ENCODE measurements around the gene ICAM3.

ICAM3 gene

DNA sequence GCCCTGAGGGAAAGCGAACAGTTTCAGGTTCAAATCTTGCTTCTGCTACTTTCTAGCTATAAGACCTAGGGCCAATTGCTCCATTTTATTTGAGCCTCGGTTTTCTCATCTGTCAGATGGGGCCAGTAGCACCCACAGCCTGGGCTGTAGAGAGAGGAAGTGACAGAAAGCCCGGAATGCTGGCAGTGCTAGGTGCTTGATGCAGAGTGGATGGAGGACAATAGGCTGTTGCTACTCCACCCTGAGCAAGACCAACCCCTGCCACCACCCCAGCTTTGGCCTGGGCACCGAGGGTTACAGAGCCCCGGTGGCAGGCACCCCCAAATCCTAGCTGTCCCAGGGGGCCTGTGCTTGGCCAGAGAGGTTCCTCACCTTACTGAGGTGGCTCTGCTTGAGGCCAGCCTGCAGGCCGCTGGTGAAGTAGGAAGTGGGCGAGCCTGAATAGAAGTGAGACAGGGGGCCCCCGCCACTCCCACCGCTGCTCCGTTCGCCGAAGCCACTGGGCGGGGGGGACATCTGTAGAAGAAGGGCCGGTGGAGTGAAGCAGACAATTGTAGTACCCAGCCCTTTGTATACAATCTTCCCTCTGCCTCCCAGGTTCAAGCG lies 21.5 kb downstream of the ICAM3 start:
- DNase-seq = no peak

DNA sequence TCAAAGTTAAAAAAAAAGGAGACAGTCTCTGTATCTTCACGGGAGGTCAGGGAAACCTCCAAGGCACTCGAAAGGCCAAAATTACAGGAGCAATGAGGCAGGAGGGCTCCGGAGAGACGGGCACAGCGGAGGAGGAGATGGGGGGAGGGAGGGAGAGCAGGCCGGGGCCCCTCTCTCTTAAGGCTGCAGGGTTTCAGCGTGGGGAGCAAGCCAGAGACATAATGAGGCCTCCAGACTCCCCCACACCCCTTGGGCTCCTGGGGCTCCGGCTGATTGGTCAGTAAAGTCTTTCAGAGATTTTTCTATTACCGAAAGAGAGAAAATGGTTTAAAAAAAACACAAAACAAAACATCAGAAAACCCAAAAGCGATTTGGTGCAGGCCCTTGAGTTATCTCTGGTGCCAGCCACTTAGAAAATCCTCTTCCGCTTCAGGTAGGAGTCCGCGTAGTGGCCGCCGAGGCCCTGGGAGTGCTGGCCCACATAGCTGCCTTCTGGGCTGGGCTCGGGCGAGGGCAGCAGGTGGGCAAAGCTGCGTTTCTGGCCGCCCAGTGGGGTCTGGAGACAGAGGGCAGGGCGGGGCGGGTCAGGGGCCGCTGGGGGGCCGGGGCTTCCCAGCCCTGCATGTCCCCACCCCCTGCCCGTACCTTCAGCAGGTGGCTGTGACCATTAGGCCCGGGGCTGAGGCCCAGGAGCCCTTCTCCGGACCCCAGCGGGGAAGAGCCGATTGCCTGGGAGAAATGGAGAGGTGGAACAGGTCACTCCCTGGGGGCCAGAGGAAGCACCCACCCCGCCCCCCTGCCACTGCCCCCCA lies 22.2 kb downstream of the ICAM3 start:
- DNase-seq = no peak

DNA sequence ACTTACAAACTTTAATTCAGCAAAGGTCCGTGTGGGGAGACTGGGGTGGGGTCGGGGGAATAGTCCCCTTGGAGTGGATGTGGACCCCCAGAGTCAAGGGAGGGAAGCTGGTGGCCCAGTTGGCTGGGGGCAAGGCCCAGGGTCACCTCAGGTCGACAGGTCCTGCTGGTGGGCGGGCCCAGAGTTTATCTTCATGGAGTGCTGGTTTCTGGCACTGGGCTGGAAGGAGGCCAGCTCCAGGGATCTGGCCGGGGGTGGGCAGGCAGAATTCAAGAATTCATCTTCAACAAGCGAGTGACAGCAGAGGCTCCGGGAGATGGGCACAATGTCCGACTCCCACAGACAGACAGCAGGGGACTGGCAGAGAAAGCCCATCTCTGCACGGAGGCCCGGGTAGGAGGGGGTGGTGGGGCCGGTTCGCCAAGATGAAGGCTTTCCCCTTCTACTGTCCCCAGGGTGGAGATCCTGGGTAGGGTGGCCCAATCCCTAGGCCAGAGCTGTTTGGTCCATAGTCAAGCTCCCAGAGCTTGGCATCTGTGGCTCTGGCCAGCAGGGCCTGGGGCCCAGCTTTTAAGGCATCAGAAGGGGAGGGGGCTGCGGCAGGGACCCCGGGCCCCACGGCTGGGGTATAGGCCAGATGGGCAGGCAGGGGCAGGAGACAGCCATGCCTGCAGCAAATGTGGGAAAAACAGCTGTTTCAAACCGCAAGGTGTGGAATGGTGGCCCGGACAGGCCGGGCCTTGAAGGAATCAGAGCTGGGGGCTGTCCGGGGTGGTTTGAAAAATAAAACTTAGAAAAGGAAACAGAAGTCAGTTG lies 23.0 kb downstream of the ICAM3 start:
- no peak for DNase-seq

DNA sequence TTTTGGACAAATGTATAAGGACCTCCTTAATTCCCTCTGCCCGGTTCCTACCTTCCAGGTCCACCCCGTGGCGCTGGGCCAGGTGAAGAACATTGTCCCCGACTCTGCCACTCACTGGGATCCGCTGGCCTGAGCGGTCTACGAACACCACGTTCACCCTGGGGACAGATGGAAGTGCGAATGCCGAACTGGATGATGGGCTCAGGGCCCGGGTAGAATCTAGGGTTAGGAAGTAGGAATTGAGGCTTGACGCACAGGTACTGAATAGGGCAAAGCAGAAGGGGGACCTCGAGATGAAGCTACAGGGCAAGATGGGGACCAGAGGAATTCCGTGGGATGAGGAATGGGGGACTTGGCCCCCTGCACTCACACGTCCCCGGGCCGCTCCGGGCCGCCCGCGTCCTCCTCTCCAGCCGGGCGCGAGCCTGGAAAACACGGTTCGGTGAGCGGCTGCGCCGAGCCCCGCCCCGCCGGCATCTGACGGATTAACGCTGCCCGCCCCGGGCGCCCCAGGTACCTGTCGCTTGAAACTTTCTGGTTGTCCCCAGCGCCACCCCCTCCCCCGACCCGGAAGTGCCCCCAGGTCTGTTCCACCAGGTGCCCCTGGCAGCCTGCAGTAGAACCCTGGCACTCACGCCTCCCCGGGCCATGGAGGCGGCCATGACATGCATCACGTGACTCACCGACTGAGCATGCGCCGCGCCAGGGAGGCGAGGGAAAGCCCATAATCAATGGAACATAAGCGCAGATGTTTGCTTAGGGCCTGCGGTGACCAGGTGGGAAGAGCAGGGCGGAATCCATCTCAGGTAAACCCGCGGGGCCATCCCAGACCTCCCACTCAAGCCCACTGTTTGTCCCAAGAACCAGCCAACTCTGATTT lies 23.8 kb downstream of the ICAM3 start, which contains the start of gene FDX2:
Gene FDX2, minus strand, starts transcription at position 681 of the 880 bp plus-strand sequence. Its CDS starts 19 bp downstream, at position 662.
- DNase-seq = peak; percentile 79

DNA sequence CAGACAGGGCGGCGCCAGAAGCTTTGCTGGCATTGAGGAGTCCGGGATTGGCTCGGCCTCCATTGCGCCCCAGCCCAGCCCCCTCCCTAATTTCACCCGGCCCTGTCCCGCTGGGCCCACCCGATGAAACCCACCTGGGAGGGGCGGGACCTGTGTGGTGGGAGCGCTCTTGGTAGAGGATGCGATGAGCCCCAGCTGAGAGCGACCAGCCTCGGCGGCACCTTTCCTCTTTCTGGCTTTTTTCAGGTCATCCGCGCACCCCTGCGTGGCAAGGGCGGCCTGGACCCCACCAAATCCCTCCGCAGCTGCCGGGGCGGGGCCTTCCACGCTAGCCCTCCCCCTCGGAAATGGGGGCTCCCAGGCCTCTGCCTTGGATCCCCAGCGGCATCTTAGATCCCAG lies 30.0 kb downstream of the ICAM3 start, which contains the start of gene ZGLP1:
Gene ZGLP1, minus strand, starts transcription at position 393 of the 400 bp plus-strand sequence.
- DNase-seq = no peak

DNA sequence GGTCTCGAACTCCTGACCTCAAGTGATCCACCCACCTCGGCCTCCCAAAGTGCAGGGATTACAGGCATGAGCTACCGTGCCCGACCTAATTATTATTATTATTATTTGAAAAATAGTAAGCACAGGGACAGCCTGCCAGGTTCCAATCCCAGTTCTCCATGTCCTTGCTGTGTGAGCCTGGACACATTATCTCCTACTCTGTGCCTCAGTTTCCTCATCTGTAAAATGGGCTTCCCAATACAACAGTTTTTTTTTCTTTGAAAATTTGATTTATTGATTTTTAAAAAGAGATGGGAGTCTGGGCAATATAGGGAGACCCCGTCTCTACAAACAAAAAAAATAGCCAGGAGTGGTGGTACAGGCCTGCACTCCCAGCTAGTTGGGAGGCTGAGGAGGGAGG lies 33.1 kb downstream of the ICAM3 start:
- DNase-seq = no peak

DNA sequence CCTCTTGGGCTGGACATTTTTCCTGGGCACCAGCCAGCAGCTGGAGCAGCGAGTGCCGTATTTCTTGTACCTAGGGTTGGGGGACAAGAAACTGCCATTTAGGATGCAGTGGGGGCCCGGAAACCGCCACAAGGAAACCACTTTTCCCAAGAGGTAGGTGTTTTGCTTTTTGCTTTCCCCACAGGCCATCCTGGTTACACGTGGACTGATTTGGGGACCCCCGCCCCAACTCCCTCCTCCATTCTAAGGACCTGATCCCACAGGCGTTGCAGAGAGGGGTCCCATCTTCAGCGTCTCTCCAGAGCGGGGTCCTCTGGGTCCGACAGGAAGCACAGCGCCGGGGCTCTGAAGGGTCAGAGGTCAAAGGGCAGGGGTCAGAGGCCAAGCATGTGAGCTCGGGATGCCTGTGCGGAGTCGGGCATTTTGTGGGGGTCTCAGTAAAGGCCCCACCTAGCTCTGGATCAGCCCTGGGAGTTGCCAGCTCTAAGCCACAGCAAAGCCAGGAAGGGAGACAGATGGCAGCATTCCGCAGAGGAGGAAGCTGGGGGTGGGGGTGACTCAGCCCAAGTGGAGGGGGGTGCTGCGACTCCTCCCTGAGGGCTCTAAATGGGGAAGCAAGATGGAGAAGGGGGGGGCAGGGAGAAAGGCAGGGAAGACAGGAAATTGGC lies 34.2 kb downstream of the ICAM3 start:
- DNase-seq = peak; percentile 72

DNA sequence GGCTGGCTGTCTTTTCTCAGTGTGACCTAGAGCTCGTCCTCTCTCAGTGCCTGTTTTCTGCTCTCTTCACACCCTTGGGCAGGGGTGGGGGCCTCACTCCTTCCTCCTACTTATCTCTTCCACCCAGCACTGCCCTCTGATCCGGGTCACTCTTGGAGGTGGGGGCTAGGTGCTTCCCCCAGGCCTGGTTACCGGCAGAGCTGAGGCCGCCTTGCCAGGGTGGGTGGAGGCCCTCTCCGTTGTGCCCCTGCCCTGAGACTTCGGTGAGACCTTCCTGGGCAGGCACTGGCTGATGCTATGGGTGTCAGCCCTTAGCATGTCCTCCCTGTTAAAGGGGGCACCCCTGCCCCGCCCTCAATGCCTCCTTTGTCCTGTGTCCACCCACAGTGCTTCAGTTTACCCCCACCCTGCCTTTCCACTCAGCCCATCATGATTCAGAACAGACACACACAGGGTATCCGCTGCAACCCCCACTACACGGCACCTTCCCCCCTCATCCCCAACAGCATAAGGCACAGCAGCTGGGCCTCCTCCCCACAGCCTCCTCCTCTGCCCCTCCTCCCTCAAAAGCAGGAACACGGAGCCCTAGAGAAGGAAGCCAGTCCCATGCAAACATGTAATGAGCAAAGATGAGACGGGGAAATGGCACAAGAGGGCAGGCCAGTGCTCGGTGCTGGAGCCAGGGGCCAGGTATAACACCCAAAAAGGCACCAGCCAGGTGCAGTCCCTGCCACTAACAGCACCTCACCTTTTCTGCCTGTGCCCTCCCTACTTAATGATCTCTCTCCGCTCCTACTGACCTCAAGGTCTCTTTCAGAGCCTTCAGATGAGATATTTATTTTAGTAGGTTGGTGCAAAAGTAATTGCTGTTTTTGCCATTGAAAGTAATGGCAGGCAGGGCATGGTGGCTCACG lies 39.6 kb downstream of the ICAM3 start:
- no peak for DNase-seq

DNA sequence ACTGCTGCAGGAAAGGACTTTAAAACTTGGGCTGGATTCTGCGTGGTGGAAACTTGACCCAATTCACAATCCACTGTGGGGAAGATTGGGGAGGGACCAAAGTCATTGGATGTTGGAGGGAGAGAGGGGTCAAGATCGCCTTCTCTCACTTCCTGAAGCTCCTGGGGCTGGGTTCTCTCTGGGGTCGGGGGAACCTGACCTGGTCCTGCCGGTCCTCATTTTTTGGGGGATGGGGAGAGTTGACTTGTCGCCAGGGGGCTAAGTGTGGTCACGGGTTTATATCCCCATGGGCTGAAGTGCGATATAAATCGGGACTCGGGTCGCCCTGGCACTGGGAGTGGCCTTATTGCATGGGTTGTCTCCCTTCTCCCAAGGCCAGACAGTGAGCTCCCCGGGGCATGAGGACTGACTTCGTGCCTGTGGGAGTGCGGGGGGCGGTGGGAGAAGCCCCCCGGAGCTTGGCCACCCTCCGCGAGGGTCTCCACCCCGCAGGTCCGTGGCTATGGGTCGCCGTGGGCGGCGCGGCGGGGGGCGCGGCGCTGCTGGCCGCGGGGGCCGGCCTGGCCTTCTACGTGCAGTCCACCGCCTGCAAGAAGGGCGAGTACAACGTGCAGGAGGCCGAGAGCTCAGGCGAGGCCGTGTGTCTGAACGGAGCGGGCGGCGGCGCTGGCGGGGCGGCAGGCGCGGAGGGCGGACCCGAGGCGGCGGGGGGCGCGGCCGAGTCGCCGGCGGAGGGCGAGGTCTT lies 43.4 kb downstream of the ICAM3 start:
- DNase-seq = no peak

DNA sequence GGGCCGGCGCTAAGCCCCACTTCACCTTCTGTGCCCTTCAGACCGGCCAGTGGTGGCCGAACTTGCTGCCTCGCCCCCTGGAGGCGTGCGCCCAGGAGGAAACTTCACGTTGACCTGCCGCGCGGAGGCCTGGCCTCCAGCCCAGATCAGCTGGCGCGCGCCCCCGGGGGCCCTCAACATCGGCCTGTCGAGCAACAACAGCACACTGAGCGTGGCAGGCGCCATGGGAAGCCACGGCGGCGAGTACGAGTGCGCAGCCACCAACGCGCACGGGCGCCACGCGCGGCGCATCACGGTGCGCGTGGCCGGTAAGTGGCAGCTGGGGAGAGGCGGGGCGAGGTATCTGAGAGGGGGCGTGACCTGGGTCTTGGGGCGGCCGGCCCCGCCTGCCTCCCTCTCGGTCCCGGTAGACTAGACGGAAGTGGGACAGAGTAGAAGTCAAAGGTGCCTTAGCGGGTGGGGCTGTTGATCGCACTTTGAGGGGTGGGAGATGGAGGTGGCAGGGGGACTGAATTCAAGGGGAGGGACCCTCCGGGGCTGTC lies 44.0 kb downstream of the ICAM3 start:
- DNase-seq = no peak

DNA sequence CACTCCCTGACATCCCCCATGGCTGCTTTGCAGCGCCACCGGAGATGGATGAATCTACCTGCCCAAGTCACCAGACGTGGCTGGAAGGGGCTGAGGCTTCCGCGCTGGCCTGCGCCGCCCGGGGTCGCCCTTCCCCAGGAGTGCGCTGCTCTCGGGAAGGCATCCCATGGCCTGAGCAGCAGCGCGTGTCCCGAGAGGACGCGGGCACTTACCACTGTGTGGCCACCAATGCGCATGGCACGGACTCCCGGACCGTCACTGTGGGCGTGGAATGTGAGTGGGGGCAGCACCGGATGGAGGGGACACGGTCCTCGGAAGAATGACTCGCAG lies 45.1 kb downstream of the ICAM3 start:
- no peak for DNase-seq

DNA sequence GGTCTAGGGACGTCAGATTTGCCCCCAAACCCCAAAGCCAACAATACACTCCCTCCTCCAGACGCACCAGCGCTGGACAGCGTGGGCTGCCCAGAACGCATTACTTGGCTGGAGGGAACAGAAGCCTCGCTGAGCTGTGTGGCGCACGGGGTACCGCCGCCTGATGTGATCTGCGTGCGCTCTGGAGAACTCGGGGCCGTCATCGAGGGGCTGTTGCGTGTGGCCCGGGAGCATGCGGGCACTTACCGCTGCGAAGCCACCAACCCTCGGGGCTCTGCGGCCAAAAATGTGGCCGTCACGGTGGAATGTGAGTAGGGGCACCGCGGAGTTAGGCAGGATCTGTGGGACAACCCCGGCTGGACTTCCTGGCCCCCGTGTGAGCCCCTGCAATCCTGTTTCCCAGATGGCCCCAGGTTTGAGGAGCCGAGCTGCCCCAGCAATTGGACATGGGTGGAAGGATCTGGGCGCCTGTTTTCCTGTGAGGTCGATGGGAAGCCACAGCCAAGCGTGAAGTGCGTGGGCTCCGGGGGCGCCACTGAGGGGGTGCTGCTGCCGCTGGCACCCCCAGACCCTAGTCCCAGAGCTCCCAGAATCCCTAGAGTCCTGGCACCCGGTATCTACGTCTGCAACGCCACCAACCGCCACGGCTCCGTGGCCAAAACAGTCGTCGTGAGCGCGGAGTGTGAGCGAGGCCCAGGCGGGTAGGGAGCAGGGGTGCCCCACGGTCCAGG lies 45.6 kb downstream of the ICAM3 start:
- no peak for DNase-seq

DNA sequence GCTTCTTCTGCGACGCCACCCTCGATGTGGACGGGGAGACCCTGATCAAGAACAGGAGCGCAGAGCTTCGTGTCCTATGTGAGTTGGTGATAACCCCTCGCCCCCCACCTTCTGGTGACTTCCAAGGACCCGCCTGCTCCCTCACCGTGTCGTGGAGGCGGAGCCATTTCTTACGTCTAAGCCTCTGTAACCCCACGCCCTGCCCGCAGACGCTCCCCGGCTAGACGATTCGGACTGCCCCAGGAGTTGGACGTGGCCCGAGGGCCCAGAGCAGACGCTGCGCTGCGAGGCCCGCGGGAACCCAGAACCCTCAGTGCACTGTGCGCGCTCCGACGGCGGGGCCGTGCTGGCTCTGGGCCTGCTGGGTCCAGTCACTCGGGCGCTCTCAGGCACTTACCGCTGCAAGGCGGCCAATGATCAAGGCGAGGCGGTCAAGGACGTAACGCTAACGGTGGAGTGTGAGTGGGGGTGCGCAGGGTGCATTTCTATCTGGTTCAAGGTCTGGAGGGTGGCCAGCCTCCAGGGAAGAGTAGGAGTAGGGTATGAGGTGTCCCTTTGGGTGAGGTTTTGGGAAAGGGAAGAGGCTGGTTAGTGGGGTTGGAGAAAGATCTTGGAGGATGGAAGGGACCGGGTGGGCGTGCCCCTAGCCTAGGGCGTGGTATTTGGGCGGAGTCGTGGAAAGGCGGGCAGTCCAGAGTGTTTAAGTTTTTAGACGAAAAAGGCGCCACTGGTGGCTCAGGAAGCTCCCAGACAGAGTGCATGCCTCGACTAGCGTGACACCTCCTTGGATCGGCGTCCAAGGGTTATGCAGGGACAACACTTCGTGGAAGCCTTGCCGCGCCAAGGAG lies 46.4 kb downstream of the ICAM3 start:
- DNase-seq = no peak

DNA sequence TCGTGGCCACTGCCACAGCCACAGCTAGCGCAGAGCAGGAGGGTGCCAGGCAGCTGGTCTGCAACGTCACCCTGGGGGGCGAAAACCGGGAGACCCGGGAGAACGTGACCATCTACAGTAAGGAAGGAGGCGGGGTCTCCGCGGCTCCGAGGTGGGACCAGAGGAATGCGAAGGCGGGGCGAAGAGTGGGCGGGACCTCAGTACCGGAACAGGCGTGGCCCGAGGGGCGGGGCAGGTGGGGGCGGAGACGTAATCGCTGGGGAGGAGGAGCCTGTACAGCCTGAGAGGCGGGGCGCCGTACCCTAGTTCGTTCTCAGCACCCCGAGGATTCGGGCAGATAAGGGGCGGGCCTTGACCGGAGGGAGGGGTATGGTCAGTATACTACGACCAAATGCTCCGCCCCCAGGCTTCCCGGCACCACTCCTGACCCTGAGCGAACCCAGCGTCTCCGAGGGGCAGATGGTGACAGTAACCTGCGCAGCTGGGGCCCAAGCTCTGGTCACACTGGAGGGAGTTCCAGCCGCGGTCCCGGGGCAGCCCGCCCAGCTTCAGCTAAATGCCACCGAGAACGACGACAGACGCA lies 47.1 kb downstream of the ICAM3 start:
- DNase-seq = peak; percentile 65

DNA sequence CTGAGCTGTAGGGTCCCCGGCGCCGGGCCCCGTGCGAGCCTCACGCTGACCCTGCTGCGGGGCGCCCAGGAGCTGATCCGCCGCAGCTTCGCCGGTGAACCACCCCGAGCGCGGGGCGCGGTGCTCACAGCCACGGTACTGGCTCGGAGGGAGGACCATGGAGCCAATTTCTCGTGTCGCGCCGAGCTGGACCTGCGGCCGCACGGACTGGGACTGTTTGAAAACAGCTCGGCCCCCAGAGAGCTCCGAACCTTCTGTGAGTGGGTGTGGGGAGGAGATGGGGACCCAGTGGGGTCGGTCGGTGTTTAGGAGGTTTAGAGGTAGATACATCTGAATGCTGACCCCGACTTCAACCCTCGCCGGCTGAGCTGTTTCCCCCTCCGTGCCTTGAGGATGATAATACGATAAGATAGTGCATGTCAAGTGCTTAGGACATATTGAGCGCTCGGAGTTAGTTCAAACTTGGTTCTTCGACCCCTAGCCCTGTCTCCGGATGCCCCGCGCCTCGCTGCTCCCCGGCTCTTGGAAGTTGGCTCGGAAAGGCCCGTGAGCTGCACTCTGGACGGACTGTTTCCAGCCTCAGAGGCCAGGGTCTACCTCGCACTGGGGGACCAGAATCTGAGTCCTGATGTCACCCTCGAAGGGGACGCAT lies 47.7 kb downstream of the ICAM3 start:
- no peak for DNase-seq

DNA sequence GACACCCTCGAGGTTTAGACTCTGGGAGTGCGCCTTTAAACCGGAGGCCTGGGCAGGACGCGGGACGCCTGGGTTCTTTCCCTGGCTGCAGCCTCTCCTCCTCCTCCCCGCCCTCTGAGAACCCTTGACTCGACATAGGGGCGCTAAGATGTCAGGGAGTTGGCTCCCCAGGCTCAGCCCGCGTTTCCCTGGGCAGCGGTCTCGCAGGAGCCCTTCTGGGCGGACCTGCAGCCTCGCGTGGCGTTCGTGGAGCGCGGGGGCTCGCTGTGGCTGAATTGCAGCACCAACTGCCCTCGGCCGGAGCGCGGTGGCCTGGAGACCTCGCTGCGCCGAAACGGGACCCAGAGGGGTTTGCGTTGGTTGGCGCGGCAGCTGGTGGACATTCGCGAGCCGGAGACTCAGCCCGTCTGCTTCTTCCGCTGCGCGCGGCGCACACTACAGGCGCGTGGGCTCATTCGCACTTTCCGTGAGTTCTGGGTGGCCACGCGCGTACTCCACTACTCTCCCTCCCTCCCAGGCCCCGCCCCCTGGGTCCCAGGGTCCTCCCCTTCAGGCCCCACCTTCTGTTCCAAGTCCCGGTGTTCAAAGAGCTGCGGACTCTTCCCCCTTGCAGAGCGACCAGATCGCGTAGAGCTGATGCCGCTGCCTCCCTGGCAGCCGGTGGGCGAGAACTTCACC lies 48.4 kb downstream of the ICAM3 start:
- no peak for DNase-seq
